Retinal pigment epithelial cell (primary cell): ENCODE data around the gene SIN3B.

Source experiments
- DNase-seq: peaks from one replicate; pipeline ENCODE4 v3.0.0-alpha.2; 2010; ENCODE audit warnings: low read depth
- H3K4me3 ChIP-seq: 2 replicates; pipeline ENCODE4 v1.5.1; 2011; ENCODE audit warnings: mild to moderate bottlenecking, low read length, control low read depth, moderate library complexity
- CTCF ChIP-seq: conservative IDR thresholded peaks from 2 replicates; pipeline ENCODE4 v1.5.1; 2011; ENCODE audit warnings: low read depth, low read length, control low read depth, inconsistent platforms

Gene SIN3B

GRCh38 chr19:16804176-16804575 is 25.0 kb upstream of the SIN3B start:
- DNase-seq = no peak
- no peak overlapping the region for H3K4me3 ChIP-seq
- TF ChIP-seq CTCF = no peak

GRCh38 chr19:16807549-16808284 is 21.5 kb upstream of the SIN3B start:
- no peak for DNase-seq
- no peak for TF ChIP-seq CTCF

GRCh38 chr19:16814526-16815100 is 14.6 kb upstream of the SIN3B start:
- DNase-seq = no peak

More at GRCh38 chr19:16807549-16808284, 21.5 kb upstream of the SIN3B start:
- H3K4me3 ChIP-seq = no peak overlapping the region

GRCh38 chr19:16820056-16820455 is 9.1 kb upstream of the SIN3B start:
- H3K4me3 ChIP-seq = no peak overlapping the region
- TF ChIP-seq CTCF = no peak
- no peak for DNase-seq

More at GRCh38 chr19:16814526-16815100, 14.6 kb upstream of the SIN3B start:
- H3K4me3 ChIP-seq = no peak overlapping the region
- no peak for TF ChIP-seq CTCF

GRCh38 chr19:16821081-16821480 is 8.1 kb upstream of the SIN3B start:
- no peak overlapping the region for H3K4me3 ChIP-seq
- DNase-seq = no peak
- TF ChIP-seq CTCF = no peak

GRCh38 chr19:16822648-16823047 is 6.5 kb upstream of the SIN3B start:
- H3K4me3 ChIP-seq = no peak overlapping the region
- DNase-seq = no peak
- TF ChIP-seq CTCF = no peak
